Measurements from ENCODE around the gene CYP4F3.

- no peak for TF ChIP-seq CTCF (IDR thresholded peaks at IDR 0.05)
- TF ChIP-seq ZFX (IDR thresholded peaks at IDR 0.05; ENCODE audit: borderline replicate concordance), result no peak
Measured at GRCh38 chr19:15595069-15595468, 45.6 kb upstream of the CYP4F3 start.
